Activated CD8-positive, alpha-beta T cell treated with anti-CD3 and anti-CD28 coated beads for 36 hours (primary cell): ENCODE results near the gene TTC12. TPM values are rescaled to one million over a fixed set of nuclear protein-coding genes. Genes with fewer than 3 reads are reported as not detected.

ENCODE experiments used
- ATAC-seq: fragments of 200-7000 bp; cut with Tn5 transposase; one replicate; pipeline ENCODE4 v1.10.0; 2021; ENCODE audit warnings: mild to moderate bottlenecking, moderate library complexity
- CTCF ChIA-PET: fragments of 350-600 bp; sonication (Branson Sonifier 250); formaldehyde crosslinking; loops from one replicate; lab custom pipeline; 2021; ENCODE audit warnings: antibody characterized with exemption; lab: Charles Lee
- POLR2A ChIA-PET: fragments of 350-600 bp; sonication (Branson Sonifier 250); formaldehyde crosslinking; loops from one replicate; lab custom pipeline; 2021; ENCODE audit warnings: antibody characterized with exemption; lab: Charles Lee
- DNase-seq: peaks from one replicate; pipeline ENCODE4 v3.0.0-alpha.2; 2020
- H3K27ac Mint-ChIP-seq: one replicate; pipeline ENCODE4 v1.8.0; 2021; ENCODE audit warnings: mild to moderate bottlenecking, mixed read lengths
- H3K27me3 Mint-ChIP-seq: one replicate; pipeline ENCODE4 v1.8.0; 2021; ENCODE audit warnings: mixed read lengths
- H3K36me3 Mint-ChIP-seq: one replicate; pipeline ENCODE4 v1.8.0; 2021; ENCODE audit warnings: low read depth, mixed read lengths
- H3K4me1 Mint-ChIP-seq: one replicate; pipeline ENCODE4 v1.8.0; 2021; ENCODE audit warnings: low read depth, mixed read lengths
- H3K4me3 Mint-ChIP-seq: one replicate; pipeline ENCODE4 v1.8.0; 2021; ENCODE audit warnings: mild to moderate bottlenecking, moderate library complexity, mixed read lengths
- H3K9me3 Mint-ChIP-seq: one replicate; pipeline ENCODE4 v1.8.0; 2021; ENCODE audit warnings: mixed read lengths
- intact Hi-C: fragments of 100-400 bp; cut with micrococcal nuclease; formaldehyde crosslinking; loops from one replicate; pipeline ENCODE4 v1.10.0; 2022
- total RNA-seq, 2 experiments: library from RNA; stranded (reverse); gene quantifications; one replicate each; pipeline ENCODE4 v1.2.3, GENCODE V29; 2021
- TF ChIP-seq, protein P1 (sequence below): fragments of 200-600 bp; IDR thresholded peaks from one replicate; pipeline ENCODE4 v1.8.0; 2022; ENCODE audit warnings: antibody characterized with exemption, mild to moderate bottlenecking

The TTC12 gene
- total RNA-seq, 2 experiments from 2014 or later: 5.7 to 6.7 TPM

DNA sequence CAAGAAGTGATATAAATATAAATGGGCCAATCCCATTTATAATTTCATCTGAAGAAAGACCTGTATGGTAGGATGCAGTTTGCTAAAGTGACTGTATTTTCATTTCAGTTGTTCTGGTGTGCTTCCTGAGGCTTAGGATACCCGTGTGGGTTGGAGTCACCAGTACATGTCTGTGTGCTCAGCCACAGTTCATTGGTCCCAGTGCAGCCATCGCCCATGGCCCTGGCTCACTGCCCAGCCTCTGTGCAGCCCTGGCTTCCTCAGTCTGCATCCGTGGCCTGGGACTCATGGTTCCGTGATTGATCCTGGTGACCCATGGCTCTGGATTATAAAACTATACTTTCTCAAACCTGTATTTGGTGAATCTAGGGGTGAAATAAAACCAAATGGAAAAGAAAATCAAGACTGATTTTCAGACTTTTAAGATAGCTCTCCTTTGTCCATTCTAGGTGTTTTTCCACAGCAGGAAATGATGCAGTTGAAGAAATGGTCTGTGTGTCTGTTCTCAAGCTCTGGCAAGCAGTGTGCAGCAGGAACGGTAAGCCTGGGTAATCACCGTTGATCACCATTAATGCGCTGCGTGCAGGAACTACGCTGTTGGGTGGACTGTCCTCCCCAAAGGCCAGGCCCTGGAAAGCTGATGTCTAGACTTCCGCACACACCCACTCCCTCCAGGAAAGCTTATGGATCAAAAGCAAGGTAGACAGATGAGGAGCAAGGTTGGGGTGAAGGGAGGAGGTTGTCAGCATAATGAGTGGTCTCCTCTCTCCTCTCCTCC is 27.2 kb downstream of the TTC12 start:
- CTCF ChIA-PET: no interaction called here

DNA sequence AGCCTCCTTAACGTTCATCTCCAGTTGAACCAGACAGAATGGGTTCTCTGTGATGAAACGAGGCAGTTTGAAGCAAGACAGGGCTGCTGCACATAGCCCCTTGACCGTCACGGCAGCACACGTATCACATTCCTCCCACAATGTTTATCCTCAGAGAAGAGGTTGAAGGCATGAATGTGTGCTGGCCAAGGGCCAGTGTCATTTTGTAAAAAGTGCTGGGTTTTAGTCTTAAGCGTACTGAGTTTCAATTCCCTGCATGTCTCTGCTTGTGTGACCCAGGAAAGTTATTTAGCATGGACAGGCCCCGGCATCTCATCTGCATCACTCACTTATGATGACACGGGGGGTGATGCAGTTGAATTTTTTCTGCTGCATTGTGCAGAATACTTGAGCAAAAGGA is 31.6 kb downstream of the TTC12 start:
- no peaks in the 10 kb centered on the region for H3K9me3 Mint-ChIP-seq
- no peak for ATAC-seq
- TF ChIP-seq, protein P1, sequence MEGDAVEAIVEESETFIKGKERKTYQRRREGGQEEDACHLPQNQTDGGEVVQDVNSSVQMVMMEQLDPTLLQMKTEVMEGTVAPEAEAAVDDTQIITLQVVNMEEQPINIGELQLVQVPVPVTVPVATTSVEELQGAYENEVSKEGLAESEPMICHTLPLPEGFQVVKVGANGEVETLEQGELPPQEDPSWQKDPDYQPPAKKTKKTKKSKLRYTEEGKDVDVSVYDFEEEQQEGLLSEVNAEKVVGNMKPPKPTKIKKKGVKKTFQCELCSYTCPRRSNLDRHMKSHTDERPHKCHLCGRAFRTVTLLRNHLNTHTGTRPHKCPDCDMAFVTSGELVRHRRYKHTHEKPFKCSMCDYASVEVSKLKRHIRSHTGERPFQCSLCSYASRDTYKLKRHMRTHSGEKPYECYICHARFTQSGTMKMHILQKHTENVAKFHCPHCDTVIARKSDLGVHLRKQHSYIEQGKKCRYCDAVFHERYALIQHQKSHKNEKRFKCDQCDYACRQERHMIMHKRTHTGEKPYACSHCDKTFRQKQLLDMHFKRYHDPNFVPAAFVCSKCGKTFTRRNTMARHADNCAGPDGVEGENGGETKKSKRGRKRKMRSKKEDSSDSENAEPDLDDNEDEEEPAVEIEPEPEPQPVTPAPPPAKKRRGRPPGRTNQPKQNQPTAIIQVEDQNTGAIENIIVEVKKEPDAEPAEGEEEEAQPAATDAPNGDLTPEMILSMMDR: no peak
- no peaks in the 10 kb centered on the region for H3K27me3 Mint-ChIP-seq
- ChIA-PET POLR2A (interaction anchor here (0.7 kb wide), 1 partner anchor 44 kb away, joined by 3 read pairs; no protein-coding TSS in a partner anchor), CTCF (no interaction called here)
- H3K27ac Mint-ChIP-seq: no peak overlapping the region
- H3K36me3 Mint-ChIP-seq: peaks cover 5% of the 10 kb centered on the region
- no peak overlapping the region for H3K4me3 Mint-ChIP-seq
- no peaks in the 10 kb centered on the region for H3K4me1 Mint-ChIP-seq
- intact Hi-C loops: no loop called here
- DNase-seq: no peak

More for the DNA sequence above, 27.2 kb downstream of the TTC12 start:
- no peak for ATAC-seq
- Mint-ChIP-seq H3K9me3 (no peaks in the 10 kb centered on the region), H3K36me3 (peaks cover 11% of the 10 kb centered on the region), H3K4me3 (no peak overlapping the region), H3K27ac (no peak overlapping the region), H3K27me3 (no peaks in the 10 kb centered on the region), H3K4me1 (no peaks in the 10 kb centered on the region)
- TF ChIP-seq, protein P1: no peak
- POLR2A ChIA-PET: interaction anchor here (1.0 kb wide), 1 partner anchor 753 kb away, joined by 3 read pairs; no protein-coding TSS in a partner anchor
- no peak for DNase-seq
- intact Hi-C loops: no loop called here

DNA sequence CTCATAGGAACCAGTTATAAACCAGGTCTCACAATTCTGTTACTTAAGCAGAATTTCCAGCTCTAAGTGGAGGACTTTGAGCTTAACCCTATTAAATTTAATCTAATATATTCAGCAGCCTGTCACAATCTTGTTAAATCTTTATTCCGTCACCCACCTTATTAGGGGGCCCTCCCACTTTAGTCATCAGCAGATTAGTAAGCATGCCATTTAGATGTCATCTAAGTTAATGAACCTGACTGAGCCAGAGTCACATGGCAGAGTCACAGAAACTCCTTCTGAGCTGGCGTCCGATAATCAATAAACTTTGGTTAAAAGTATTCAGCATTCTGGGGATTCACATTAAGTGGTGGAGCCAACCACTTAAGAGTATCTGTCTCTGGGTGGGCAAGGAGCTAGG is 35.1 kb downstream of the TTC12 start:
- DNase-seq (no peak), ATAC-seq (no peak)
- CTCF ChIA-PET: interaction anchor here (1.4 kb wide), 1 partner anchor 13 kb away, joined by 3 read pairs; no protein-coding TSS in a partner anchor
- Mint-ChIP-seq H3K4me3 (no peak overlapping the region), H3K4me1 (no peaks in the 10 kb centered on the region), H3K27me3 (no peaks in the 10 kb centered on the region), H3K27ac (no peak overlapping the region), H3K36me3 (peaks cover 30% of the 10 kb centered on the region), H3K9me3 (no peaks in the 10 kb centered on the region)
- TF ChIP-seq, protein P1: no peak
- POLR2A ChIA-PET: interaction anchor here (0.8 kb wide), 1 partner anchor 31 kb away, joined by 3 read pairs; no protein-coding TSS in a partner anchor
- intact Hi-C loops: no loop called here

DNA sequence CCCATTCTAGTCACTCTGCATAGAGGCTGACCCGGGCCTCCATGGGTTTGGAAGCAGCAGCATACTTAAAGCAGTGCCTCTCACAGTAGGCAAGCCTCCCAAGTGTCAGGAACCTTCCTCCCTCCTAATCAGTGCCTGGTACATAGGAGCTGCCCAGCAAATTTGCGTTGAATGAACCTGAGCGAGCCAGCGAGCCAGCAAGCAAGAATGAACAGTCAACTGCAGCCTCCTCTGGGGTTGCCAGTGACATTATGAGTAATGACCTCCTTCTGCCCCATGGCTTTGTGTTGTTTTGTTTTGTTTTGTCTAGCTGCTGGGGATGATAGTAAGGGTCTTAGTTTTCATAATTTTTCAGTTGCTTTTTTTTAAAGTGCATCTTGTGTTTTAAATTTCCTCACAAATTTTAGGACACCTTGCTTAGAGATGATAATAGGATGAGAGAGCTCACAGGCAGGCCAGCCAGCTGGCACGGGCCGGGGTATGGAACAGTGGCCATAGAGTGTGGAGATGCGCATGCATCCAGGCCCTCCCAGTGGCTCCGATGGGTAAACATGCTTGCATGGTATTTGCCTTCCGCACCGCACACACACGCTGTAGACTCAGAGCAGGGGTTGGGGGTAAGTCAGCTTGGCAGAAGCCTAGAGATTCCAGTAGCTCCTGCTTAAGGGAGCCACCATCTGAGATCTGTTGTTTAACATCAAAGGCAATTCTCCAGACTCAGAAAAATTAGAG is 36.1 kb downstream of the TTC12 start:
- ChIA-PET POLR2A (no interaction called here), CTCF (interaction anchor here (1.4 to 1.8 kb wide), 2 partner anchors 8 to 14 kb away, joined by 3 to 6 read pairs; no protein-coding TSS in a partner anchor)
- H3K4me1 Mint-ChIP-seq: no peaks in the 10 kb centered on the region
- intact Hi-C loops: no loop called here
- DNase-seq (no peak), ATAC-seq (no peak)
- H3K36me3 Mint-ChIP-seq: peaks cover 40% of the 10 kb centered on the region
- no peaks in the 10 kb centered on the region for H3K9me3 Mint-ChIP-seq
- H3K27me3 Mint-ChIP-seq: no peaks in the 10 kb centered on the region
- TF ChIP-seq, protein P1: no peak
- no peak overlapping the region for H3K4me3 Mint-ChIP-seq
- H3K27ac Mint-ChIP-seq: no peak overlapping the region
